ENCODE measurements around the gene DDR1. TPM values are rescaled to one million over a fixed set of nuclear protein-coding genes. Genes with fewer than 3 reads are reported as not detected.

The DDR1 gene
- total and polyA plus RNA-seq, 2 experiments from 2014 or later: 58.3 to 154 TPM

DNA sequence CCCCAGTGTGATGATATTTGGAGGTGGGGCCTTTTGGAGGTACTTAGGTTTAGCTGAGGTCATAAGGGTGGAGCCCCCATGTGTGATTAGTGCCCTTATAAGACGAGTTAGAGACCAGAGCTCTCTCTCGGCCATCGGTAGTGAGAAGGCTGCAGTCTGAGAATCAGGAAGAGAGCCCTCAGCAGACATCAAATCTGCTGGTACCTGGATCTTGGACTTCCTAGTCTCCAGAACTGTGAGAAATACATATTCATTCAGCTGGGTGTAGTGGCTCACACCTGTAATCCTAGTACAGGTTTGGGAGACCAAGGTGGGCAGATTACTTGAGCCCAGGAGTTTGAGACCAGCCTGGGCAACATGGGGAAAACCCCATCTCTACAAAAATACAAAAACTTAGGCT, 48.7 kb upstream of the DDR1 start (continued):
- TF ChIP-seq, protein P1, sequence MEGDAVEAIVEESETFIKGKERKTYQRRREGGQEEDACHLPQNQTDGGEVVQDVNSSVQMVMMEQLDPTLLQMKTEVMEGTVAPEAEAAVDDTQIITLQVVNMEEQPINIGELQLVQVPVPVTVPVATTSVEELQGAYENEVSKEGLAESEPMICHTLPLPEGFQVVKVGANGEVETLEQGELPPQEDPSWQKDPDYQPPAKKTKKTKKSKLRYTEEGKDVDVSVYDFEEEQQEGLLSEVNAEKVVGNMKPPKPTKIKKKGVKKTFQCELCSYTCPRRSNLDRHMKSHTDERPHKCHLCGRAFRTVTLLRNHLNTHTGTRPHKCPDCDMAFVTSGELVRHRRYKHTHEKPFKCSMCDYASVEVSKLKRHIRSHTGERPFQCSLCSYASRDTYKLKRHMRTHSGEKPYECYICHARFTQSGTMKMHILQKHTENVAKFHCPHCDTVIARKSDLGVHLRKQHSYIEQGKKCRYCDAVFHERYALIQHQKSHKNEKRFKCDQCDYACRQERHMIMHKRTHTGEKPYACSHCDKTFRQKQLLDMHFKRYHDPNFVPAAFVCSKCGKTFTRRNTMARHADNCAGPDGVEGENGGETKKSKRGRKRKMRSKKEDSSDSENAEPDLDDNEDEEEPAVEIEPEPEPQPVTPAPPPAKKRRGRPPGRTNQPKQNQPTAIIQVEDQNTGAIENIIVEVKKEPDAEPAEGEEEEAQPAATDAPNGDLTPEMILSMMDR (conservative IDR thresholded peaks at IDR 0.05; ENCODE audit: low read depth in 2 of 2): no peak
- TF ChIP-seq EZH2 (IDR thresholded peaks at IDR 0.05; ENCODE audit: low read depth, unreplicated experiment) (no peak), ZNF331 (CRISPR knock-in tag; IDR thresholded peaks at IDR 0.05; ENCODE audit: low read depth) (no peak), POLR2AphosphoS5 (IDR thresholded peaks at IDR 0.05; ENCODE audit: low read depth) (no peak), NANOG (IDR thresholded peaks at IDR 0.05; ENCODE audit: borderline replicate concordance) (no peak), EZH2phosphoT487 (IDR thresholded peaks at IDR 0.05; ENCODE audit: unreplicated experiment) (no peak)
- TF ChIP-seq, protein P2, sequence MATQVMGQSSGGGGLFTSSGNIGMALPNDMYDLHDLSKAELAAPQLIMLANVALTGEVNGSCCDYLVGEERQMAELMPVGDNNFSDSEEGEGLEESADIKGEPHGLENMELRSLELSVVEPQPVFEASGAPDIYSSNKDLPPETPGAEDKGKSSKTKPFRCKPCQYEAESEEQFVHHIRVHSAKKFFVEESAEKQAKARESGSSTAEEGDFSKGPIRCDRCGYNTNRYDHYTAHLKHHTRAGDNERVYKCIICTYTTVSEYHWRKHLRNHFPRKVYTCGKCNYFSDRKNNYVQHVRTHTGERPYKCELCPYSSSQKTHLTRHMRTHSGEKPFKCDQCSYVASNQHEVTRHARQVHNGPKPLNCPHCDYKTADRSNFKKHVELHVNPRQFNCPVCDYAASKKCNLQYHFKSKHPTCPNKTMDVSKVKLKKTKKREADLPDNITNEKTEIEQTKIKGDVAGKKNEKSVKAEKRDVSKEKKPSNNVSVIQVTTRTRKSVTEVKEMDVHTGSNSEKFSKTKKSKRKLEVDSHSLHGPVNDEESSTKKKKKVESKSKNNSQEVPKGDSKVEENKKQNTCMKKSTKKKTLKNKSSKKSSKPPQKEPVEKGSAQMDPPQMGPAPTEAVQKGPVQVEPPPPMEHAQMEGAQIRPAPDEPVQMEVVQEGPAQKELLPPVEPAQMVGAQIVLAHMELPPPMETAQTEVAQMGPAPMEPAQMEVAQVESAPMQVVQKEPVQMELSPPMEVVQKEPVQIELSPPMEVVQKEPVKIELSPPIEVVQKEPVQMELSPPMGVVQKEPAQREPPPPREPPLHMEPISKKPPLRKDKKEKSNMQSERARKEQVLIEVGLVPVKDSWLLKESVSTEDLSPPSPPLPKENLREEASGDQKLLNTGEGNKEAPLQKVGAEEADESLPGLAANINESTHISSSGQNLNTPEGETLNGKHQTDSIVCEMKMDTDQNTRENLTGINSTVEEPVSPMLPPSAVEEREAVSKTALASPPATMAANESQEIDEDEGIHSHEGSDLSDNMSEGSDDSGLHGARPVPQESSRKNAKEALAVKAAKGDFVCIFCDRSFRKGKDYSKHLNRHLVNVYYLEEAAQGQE (IDR thresholded peaks at IDR 0.05; ENCODE audit: unreplicated experiment): no peak
- TF ChIP-seq, protein P3, sequence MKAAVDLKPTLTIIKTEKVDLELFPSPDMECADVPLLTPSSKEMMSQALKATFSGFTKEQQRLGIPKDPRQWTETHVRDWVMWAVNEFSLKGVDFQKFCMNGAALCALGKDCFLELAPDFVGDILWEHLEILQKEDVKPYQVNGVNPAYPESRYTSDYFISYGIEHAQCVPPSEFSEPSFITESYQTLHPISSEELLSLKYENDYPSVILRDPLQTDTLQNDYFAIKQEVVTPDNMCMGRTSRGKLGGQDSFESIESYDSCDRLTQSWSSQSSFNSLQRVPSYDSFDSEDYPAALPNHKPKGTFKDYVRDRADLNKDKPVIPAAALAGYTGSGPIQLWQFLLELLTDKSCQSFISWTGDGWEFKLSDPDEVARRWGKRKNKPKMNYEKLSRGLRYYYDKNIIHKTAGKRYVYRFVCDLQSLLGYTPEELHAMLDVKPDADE (IDR thresholded peaks at IDR 0.05): no peak

DNA sequence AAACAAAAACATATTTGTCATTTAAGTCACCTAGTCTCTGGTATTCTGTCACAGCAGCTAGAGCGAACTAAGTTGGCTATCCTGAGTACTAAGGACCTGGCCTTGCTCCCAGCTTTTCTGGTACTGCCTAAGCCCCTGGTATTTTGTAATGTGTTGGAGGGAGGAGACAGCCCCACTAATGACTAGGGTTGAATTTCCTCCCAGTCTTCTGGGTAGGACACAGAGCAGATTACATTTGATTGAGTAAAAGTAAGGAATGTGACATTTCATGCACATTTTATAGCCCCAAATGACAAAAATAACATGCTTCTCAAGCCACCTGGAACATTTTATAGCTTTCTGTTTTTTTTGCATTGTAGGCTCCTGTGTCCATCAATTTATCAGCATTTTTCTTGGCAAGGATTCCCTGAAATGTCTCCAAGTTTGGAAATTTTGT, 47.9 kb upstream of the DDR1 start:
- H3K4me3 Mint-ChIP-seq: no peak overlapping the region
- H3K4me3 ChIP-seq: no peak overlapping the region
- peaks cover 53% of the 10 kb centered on the region for H3K36me3 Mint-ChIP-seq (ENCODE audit: low read depth)
- peaks cover 26% of the 10 kb centered on the region for H3K36me3 ChIP-seq (ENCODE audit: insufficient read depth)
- ATAC-seq: no peak
- H3K79me2 ChIP-seq (replicated peaks; ENCODE audit: insufficient read depth): no peaks in the 10 kb centered on the region; the same call in 1 of the 2 replicates
- no peak overlapping the region for H3K27ac Mint-ChIP-seq
- H2AFZ ChIP-seq: no peak overlapping the region
- H3K4me1 Mint-ChIP-seq: peaks cover 23% of the 10 kb centered on the region
- peaks cover 30% of the 10 kb centered on the region for H3K4me1 ChIP-seq (ENCODE audit: insufficient read depth)
- no peaks in the 10 kb centered on the region for H4K20me1 ChIP-seq (replicated peaks; ENCODE audit: insufficient read depth)
- no peak overlapping the region for H3K27ac ChIP-seq (ENCODE audit: low read depth)
- H3K9me3 Mint-ChIP-seq: peaks cover 39% of the 10 kb centered on the region
- H3F3A ChIP-seq (replicated peaks; ENCODE audit: low read depth): peaks cover 10% of the 10 kb centered on the region; the same call in 1 of the 2 replicates
- DNase-seq (ENCODE audit: low spot score): no peak
- H3K27me3 ChIP-seq (ENCODE audit: insufficient read depth): no peaks in the 10 kb centered on the region
- peaks cover 13% of the 10 kb centered on the region for H3K27me3 Mint-ChIP-seq (ENCODE audit: insufficient read depth, low read depth, poor library complexity)
- H3K4me2 ChIP-seq: no peak overlapping the region
- peaks cover 5% of the 10 kb centered on the region; the same call in 1 of the 2 replicates for H3K9me2 ChIP-seq (ENCODE audit: insufficient read depth)
- TF ChIP-seq NANOG (IDR thresholded peaks at IDR 0.05; ENCODE audit: borderline replicate concordance) (no peak), CREB1 (CRISPR knock-in tag; IDR thresholded peaks at IDR 0.05; ENCODE audit: low read depth) (no peak), EZH2phosphoT487 (IDR thresholded peaks at IDR 0.05; ENCODE audit: unreplicated experiment) (no peak), STAT1 (IDR thresholded peaks at IDR 0.05; ENCODE audit: unreplicated experiment) (no peak)
- TF ChIP-seq, protein P4, sequence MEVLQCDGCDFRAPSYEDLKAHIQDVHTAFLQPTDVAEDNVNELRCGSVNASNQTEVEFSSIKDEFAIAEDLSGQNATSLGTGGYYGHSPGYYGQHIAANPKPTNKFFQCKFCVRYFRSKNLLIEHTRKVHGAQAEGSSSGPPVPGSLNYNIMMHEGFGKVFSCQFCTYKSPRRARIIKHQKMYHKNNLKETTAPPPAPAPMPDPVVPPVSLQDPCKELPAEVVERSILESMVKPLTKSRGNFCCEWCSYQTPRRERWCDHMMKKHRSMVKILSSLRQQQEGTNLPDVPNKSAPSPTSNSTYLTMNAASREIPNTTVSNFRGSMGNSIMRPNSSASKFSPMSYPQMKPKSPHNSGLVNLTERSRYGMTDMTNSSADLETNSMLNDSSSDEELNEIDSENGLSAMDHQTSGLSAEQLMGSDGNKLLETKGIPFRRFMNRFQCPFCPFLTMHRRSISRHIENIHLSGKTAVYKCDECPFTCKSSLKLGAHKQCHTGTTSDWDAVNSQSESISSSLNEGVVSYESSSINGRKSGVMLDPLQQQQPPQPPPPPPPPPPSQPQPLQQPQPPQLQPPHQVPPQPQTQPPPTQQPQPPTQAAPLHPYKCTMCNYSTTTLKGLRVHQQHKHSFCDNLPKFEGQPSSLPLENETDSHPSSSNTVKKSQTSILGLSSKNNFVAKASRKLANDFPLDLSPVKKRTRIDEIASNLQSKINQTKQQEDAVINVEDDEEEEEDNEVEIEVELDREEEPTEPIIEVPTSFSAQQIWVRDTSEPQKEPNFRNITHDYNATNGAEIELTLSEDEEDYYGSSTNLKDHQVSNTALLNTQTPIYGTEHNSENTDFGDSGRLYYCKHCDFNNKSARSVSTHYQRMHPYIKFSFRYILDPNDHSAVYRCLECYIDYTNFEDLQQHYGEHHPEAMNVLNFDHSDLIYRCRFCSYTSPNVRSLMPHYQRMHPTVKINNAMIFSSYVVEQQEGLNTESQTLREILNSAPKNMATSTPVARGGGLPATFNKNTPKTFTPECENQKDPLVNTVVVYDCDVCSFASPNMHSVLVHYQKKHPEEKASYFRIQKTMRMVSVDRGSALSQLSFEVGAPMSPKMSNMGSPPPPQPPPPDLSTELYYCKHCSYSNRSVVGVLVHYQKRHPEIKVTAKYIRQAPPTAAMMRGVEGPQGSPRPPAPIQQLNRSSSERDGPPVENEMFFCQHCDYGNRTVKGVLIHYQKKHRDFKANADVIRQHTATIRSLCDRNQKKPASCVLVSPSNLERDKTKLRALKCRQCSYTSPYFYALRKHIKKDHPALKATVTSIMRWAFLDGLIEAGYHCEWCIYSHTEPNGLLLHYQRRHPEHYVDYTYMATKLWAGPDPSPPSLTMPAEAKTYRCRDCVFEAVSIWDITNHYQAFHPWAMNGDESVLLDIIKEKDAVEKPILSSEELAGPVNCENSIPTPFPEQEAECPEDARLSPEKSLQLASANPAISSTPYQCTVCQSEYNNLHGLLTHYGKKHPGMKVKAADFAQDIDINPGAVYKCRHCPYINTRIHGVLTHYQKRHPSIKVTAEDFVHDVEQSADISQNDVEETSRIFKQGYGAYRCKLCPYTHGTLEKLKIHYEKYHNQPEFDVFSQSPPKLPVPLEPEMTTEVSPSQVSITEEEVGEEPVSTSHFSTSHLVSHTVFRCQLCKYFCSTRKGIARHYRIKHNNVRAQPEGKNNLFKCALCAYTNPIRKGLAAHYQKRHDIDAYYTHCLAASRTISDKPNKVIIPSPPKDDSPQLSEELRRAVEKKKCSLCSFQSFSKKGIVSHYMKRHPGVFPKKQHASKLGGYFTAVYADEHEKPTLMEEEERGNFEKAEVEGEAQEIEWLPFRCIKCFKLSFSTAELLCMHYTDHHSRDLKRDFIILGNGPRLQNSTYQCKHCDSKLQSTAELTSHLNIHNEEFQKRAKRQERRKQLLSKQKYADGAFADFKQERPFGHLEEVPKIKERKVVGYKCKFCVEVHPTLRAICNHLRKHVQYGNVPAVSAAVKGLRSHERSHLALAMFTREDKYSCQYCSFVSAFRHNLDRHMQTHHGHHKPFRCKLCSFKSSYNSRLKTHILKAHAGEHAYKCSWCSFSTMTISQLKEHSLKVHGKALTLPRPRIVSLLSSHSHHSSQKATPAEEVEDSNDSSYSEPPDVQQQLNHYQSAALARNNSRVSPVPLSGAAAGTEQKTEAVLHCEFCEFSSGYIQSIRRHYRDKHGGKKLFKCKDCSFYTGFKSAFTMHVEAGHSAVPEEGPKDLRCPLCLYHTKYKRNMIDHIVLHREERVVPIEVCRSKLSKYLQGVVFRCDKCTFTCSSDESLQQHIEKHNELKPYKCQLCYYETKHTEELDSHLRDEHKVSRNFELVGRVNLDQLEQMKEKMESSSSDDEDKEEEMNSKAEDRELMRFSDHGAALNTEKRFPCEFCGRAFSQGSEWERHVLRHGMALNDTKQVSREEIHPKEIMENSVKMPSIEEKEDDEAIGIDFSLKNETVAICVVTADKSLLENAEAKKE (CRISPR knock-in tag; IDR thresholded peaks at IDR 0.05): no peak

All from GM23338 (cell line).